KOPT-K1 (cell line): ENCODE data around the gene SPEN.

Source experiments
- H3K27ac ChIP-seq: fragments of 200-600 bp; sonication (generic); 2 replicates; pipeline ENCODE4 v1.5.1; 2016; ENCODE audit warnings: antibody characterized with exemption, mild to moderate bottlenecking, low read depth, low read length; ENCODE audit not compliant: poor library complexity, severe bottlenecking
- H3K36me3 ChIP-seq: fragments of 200-600 bp; sonication (generic); 2 replicates; pipeline ENCODE4 v1.5.1; 2017; ENCODE audit warnings: antibody characterized with exemption, mild to moderate bottlenecking, low read length, moderate library complexity; ENCODE audit not compliant: insufficient read depth
- H3K9me3 ChIP-seq: fragments of 200-600 bp; sonication (generic); 2 replicates; pipeline ENCODE4 v1.5.1; 2017; ENCODE audit warnings: antibody characterized with exemption, low read length, mild to moderate bottlenecking; ENCODE audit not compliant: insufficient read depth, poor library complexity, severe bottlenecking

SPEN gene

GRCh38 chr1:15928971-15929965 lies 81.8 kb downstream of the SPEN start:
- Histone ChIP-seq H3K9me3 (no peaks in the 10 kb centered on the region), H3K36me3 (peaks cover 99% of the 10 kb centered on the region), H3K27ac (no peak overlapping the region)

- H3K36me3 ChIP-seq = peaks cover 99% of the 10 kb centered on the region
- H3K27ac ChIP-seq = no peak overlapping the region
- H3K9me3 ChIP-seq = no peaks in the 10 kb centered on the region
Measured at GRCh38 chr1:15931401-15931800, 83.9 kb downstream of the SPEN start.

- peaks cover 99% of the 10 kb centered on the region for H3K36me3 ChIP-seq
Measured at GRCh38 chr1:15931884-15932283, 84.4 kb downstream of the SPEN start.

GRCh38 chr1:15932612-15933011 lies 85.1 kb downstream of the SPEN start:
- no peak overlapping the region for H3K27ac ChIP-seq
- peaks cover 99% of the 10 kb centered on the region for H3K36me3 ChIP-seq
- no peaks in the 10 kb centered on the region for H3K9me3 ChIP-seq

More at GRCh38 chr1:15931884-15932283, 84.4 kb downstream of the SPEN start:
- Histone ChIP-seq H3K9me3 (no peaks in the 10 kb centered on the region), H3K27ac (no peak overlapping the region)

GRCh38 chr1:15933684-15934083 lies 86.2 kb downstream of the SPEN start:
- Histone ChIP-seq H3K36me3 (peaks cover 99% of the 10 kb centered on the region), H3K27ac (no peak overlapping the region), H3K9me3 (no peaks in the 10 kb centered on the region)

GRCh38 chr1:15934211-15935055 lies 86.9 kb downstream of the SPEN start:
- no peak overlapping the region for H3K27ac ChIP-seq

GRCh38 chr1:15935056-15935950 lies 87.8 kb downstream of the SPEN start:
- peaks cover 99% of the 10 kb centered on the region for H3K36me3 ChIP-seq
- no peaks in the 10 kb centered on the region for H3K9me3 ChIP-seq
- no peak overlapping the region for H3K27ac ChIP-seq

More at GRCh38 chr1:15934211-15935055, 86.9 kb downstream of the SPEN start:
- Histone ChIP-seq H3K36me3 (peaks cover 99% of the 10 kb centered on the region), H3K9me3 (no peaks in the 10 kb centered on the region)

GRCh38 chr1:15936025-15936424 lies 88.5 kb downstream of the SPEN start:
- Histone ChIP-seq H3K9me3 (no peaks in the 10 kb centered on the region), H3K27ac (no peak overlapping the region), H3K36me3 (peaks cover 99% of the 10 kb centered on the region)

GRCh38 chr1:15937146-15937545 lies 89.6 kb downstream of the SPEN start:
- no peaks in the 10 kb centered on the region for H3K9me3 ChIP-seq
- no peak overlapping the region for H3K27ac ChIP-seq
- H3K36me3 ChIP-seq = peaks cover 99% of the 10 kb centered on the region

GRCh38 chr1:15937706-15938168 lies 90.2 kb downstream of the SPEN start:
- H3K36me3 ChIP-seq = peaks cover 99% of the 10 kb centered on the region
- no peaks in the 10 kb centered on the region for H3K9me3 ChIP-seq
- no peak overlapping the region for H3K27ac ChIP-seq

- Histone ChIP-seq H3K9me3 (no peaks in the 10 kb centered on the region), H3K36me3 (peaks cover 99% of the 10 kb centered on the region), H3K27ac (no peak overlapping the region)
Measured at GRCh38 chr1:15938628-15939161, 91.2 kb downstream of the SPEN start.

- H3K27ac ChIP-seq = no peak overlapping the region
- H3K9me3 ChIP-seq = no peaks in the 10 kb centered on the region
- H3K36me3 ChIP-seq = peaks cover 99% of the 10 kb centered on the region
Measured at GRCh38 chr1:15939181-15940109, 91.9 kb downstream of the SPEN start.
